ENCODE results near the gene PGD.

DNA sequence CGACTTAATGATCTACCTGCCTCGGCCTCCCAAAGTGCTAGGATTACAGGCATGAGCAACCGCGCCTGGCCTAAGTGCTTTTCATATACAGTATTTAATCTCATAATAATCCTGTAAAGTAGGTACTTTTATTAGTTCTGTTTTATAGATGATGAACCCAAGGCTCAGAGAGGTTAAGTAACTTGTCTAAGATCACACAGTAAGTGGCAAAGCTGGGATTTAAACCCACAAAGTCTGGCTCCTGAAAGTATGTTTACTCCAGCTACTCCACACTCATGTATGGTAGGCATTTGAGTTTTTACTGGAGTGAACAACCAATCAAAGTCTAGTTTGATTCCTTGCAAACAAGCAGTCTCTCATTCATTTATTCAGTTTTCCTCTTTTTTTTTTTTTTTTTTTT, 71.2 kb downstream of the PGD start:
- TF ChIP-seq CTCF (IDR thresholded peaks at IDR 0.05) (no peak), EZH2 (IDR thresholded peaks at IDR 0.05) (no peak)
